ENCODE results near the gene SNRPD3. TPM values are rescaled to one million over a fixed set of nuclear protein-coding genes. Genes with fewer than 3 reads are reported as not detected.
A peak's percentile ranks its signal among the peaks of the same experiment; 100 is the strongest.
"Not testable (repeated sequence)": the region's sequence is repeated elsewhere in the genome, so short reads cannot be mapped to it uniquely, and the experiment has no call there.

Gene SNRPD3
- total RNA-seq, 1 donor from 2014 or later, result 125 TPM

DNA sequence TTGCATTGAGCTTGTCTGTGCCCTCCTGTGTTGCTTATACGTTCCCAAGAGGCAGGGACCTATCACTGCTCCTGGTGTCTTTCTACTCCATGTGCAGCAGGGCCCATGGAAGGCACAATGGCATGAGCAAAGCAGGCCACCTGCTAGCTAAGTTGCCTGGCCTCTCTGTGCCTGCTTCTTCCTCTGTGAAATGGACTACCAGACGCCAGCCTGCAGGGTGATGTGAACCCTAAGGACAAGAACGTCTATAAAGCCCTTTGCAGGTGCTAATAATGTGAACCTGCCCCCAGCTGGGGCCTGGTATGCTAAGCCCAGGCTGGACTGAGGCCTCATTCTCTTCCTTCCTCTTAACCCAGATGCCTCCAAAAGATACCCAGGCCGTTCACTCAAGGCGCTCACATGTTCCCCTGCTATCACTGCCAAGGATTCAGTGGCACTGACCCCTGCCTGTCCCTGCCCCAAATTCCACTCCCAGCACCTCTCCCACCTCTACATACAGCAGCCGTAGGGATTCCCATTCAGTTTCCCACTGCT, 4.8 kb upstream of the SNRPD3 start:
- peaks cover 38% of the 10 kb centered on the region for H3K4me1 ChIP-seq

DNA sequence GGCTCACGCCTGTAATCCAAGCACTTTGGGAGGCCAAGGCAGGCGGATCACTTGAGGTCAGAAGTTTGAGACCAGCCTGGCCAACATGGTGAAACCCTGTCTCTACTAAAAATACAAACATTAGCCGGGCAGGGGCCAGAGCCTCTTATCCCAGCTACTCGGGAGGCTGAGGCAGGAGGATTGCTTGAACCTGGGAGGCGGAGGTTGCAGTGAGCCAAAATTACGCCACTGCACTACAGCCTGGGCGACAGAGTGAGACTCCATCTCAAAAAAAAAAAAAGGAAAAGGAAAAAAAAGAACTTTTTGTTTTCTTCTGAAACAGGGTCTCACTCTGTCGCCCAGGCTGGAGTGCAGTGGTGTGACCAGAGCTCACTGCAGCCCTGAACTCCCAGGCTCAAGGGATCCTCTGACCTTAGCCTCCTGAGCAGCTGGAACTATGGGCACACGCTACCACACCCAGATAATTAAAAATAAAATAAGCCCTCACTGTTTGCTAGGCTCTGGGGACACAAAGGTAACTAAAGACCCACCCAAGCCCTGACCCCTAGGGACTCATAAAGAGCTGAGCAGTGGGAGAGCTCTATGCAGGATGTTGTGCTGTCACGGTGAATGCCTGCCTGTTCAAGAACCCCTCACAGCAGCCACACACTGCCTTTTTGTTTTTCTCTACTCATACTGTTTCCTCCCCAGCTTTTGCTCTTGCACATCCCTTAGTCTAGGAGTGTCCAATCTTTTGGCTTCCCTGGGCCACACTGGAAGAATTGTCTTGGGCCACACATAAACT, 3.1 kb upstream of the SNRPD3 start:
- H3K27me3 ChIP-seq; DNase-seq (ENCODE audit: extremely low spot score in 2 of 2); H3K4me3 ChIP-seq; intact Hi-C loops (cut with DNase I); H3K9me3 ChIP-seq: not testable (repeated sequence)
- peak overlapping the region; percentile 73 for H3K27ac ChIP-seq
- peaks cover 52% of the 10 kb centered on the region for H3K4me1 ChIP-seq
- peaks cover 0 to 11% of the 10 kb centered on the region in 2 donors for H3K36me3 ChIP-seq

More for the DNA sequence above, 4.8 kb upstream of the SNRPD3 start:
- Histone ChIP-seq H3K9me3 (no peaks in the 10 kb centered on the region), H3K4me3 (no peak overlapping the region), H3K27me3 (no peaks in the 10 kb centered on the region), H3K36me3 (peaks cover 0 to 24% of the 10 kb centered on the region in 2 donors), H3K27ac (no peak overlapping the region)
- intact Hi-C loops (cut with DNase I), result no loop called here
- DNase-seq (ENCODE audit: extremely low spot score in 2 of 2), result no peak
- TF ChIP-seq, protein P1, sequence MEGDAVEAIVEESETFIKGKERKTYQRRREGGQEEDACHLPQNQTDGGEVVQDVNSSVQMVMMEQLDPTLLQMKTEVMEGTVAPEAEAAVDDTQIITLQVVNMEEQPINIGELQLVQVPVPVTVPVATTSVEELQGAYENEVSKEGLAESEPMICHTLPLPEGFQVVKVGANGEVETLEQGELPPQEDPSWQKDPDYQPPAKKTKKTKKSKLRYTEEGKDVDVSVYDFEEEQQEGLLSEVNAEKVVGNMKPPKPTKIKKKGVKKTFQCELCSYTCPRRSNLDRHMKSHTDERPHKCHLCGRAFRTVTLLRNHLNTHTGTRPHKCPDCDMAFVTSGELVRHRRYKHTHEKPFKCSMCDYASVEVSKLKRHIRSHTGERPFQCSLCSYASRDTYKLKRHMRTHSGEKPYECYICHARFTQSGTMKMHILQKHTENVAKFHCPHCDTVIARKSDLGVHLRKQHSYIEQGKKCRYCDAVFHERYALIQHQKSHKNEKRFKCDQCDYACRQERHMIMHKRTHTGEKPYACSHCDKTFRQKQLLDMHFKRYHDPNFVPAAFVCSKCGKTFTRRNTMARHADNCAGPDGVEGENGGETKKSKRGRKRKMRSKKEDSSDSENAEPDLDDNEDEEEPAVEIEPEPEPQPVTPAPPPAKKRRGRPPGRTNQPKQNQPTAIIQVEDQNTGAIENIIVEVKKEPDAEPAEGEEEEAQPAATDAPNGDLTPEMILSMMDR (IDR thresholded peaks at IDR 0.05), result no peak
- no peak for TF ChIP-seq POLR2AphosphoS5 (IDR thresholded peaks at IDR 0.05; ENCODE audit: insufficient read depth in 1 of 2, low read depth in 1 of 2)
- no peak for TF ChIP-seq POLR2A (IDR thresholded peaks at IDR 0.05)

- H3K9me3 ChIP-seq, result no peaks in the 10 kb centered on the region
- H3K27me3 ChIP-seq, result no peaks in the 10 kb centered on the region
- intact Hi-C loops (cut with DNase I), result no loop called here
- TF ChIP-seq, protein P1 (IDR thresholded peaks at IDR 0.05), result no peak
- TF ChIP-seq POLR2A (IDR thresholded peaks at IDR 0.05), result no peak
- no peak for TF ChIP-seq POLR2AphosphoS5 (IDR thresholded peaks at IDR 0.05; ENCODE audit: insufficient read depth in 1 of 2, low read depth in 1 of 2)
- peak overlapping the region; percentile 76 to 94 for H3K4me3 ChIP-seq
- peak overlapping the region; percentile 73 for H3K27ac ChIP-seq
- H3K36me3 ChIP-seq, result peaks cover 0 to 10% of the 10 kb centered on the region in 2 donors
- DNase-seq (ENCODE audit: extremely low spot score in 2 of 2), result no peak
- H3K4me1 ChIP-seq, result peaks cover 55% of the 10 kb centered on the region
Measured at GRCh38 chr22:24553597-24554312, 2.0 kb upstream of the SNRPD3 start.

GRCh38 chr22:24554313-24555164, 1.3 kb upstream of the SNRPD3 start, which contains the start of gene GUCD1:
TSS of gene GUCD1 (minus strand) at chr22:24555138. CDS start at chr22:24554991, 147 bp downstream.
- TF ChIP-seq, protein P1 (IDR thresholded peaks at IDR 0.05), result no peak
- TF ChIP-seq POLR2A (IDR thresholded peaks at IDR 0.05) (peak in 1 of 2 donors; percentile 83), POLR2AphosphoS5 (IDR thresholded peaks at IDR 0.05; ENCODE audit: insufficient read depth in 1 of 2, low read depth in 1 of 2) (no peak)
- intact Hi-C loops (cut with DNase I), result no loop called here
- H3K27me3 ChIP-seq, result no peaks in the 10 kb centered on the region
- H3K36me3 ChIP-seq, result peaks cover 0 to 11% of the 10 kb centered on the region in 2 donors
- H3K9me3 ChIP-seq, result no peaks in the 10 kb centered on the region
- peak within 1 kb of the TSS; percentile 76 to 94 for H3K4me3 ChIP-seq
- peak within 1 kb of the TSS; percentile 99 for H3K27ac ChIP-seq
- peaks cover 55% of the 10 kb centered on the region for H3K4me1 ChIP-seq
- no peak for DNase-seq (ENCODE audit: extremely low spot score in 2 of 2)

GRCh38 chr22:24559471-24559870, 3.7 kb downstream of the SNRPD3 start:
- no peak overlapping the region for H3K27ac ChIP-seq
- intact Hi-C loops (cut with DNase I), result no loop called here
- TF ChIP-seq, protein P1 (IDR thresholded peaks at IDR 0.05), result no peak
- TF ChIP-seq POLR2AphosphoS5 (IDR thresholded peaks at IDR 0.05; ENCODE audit: insufficient read depth in 1 of 2, low read depth in 1 of 2), result no peak
- TF ChIP-seq POLR2A (IDR thresholded peaks at IDR 0.05), result no peak
- H3K27me3 ChIP-seq, result no peaks in the 10 kb centered on the region
- no peaks in the 10 kb centered on the region for H3K9me3 ChIP-seq
- no peak overlapping the region for H3K4me3 ChIP-seq
- H3K4me1 ChIP-seq, result peaks cover 41% of the 10 kb centered on the region
- DNase-seq (ENCODE audit: extremely low spot score in 2 of 2), result no peak
- peaks cover 0 to 24% of the 10 kb centered on the region in 2 donors for H3K36me3 ChIP-seq
